Ovary (tissue), 9 donors: Measurements from ENCODE around the gene ME2. TPM values are rescaled to one million over a fixed set of nuclear protein-coding genes. Genes with fewer than 3 reads are reported as not detected.
"Not testable (repeated sequence)": the region's sequence is repeated elsewhere in the genome, so short reads cannot be mapped to it uniquely, and the experiment has no call there.

ENCODE experiments used
- DNase-seq, 5 donors: peaks; one replicate each; pipeline ENCODE4 v3.0.0-alpha.2; 2019 to 2020
- H3K27ac ChIP-seq, 2 donors: fragments of 200-600 bp; one replicate each; pipeline versions ENCODE4 v1.5.1 to v1.8.0; 2019 to 2022
- H3K27me3 ChIP-seq: fragments of 200-600 bp; one replicate; pipeline ENCODE4 v1.8.0; 2022
- H3K36me3 ChIP-seq: fragments of 200-600 bp; sonication (generic); one replicate; pipeline ENCODE4 v1.5.1; 2019
- H3K4me1 ChIP-seq: one replicate; pipeline ENCODE4 v1.8.1; 2013; ENCODE audit warnings: mild to moderate bottlenecking, moderate library complexity; ENCODE audit not compliant: insufficient read depth
- H3K4me3 ChIP-seq: fragments of 200-600 bp; sonication (generic); one replicate; pipeline ENCODE4 v1.5.1; 2017
- H3K9me3 ChIP-seq, 2 donors: fragments of 200-600 bp in 1 of 2; sonication (generic) in 1 of 2; one replicate each; pipeline versions ENCODE4 v1.5.1 to v1.8.1; 2013 to 2019; ENCODE audit warnings: mild to moderate bottlenecking in 1 of 2, moderate library complexity in 1 of 2
- EP300 ChIP-seq: sonication (generic); formaldehyde crosslinking; IDR thresholded peaks from one replicate; pipeline ENCODE4 v1.6.1; 2017; ENCODE audit warnings: antibody characterized with exemption
- POLR2A ChIP-seq: fragments of 450-650 bp; IDR thresholded peaks from one replicate; pipeline ENCODE4 v1.6.1; 2017; ENCODE audit warnings: antibody characterized with exemption, mild to moderate bottlenecking, moderate library complexity
- WGBS, 3 donors: extraction: QIAGEN DNeasy Blood & Tissue Kit in 1 of 3; methylation state at CpG; one replicate each; pipeline versions ENCODE4 v1.1.5 to v1.1.7; 2013 to 2017; 5-methylcytosine and 5-hydroxymethylcytosine counted together
- intact Hi-C, 4 donors: fragments of 100-400 bp; cut with DNase I; formaldehyde crosslinking; loops; one replicate each; pipeline versions ENCODE4 v1.11.0 to v1.15.1; 2022 to 2023
- polyA plus RNA-seq, 2 donors: library from polyadenylated mRNA; stranded (reverse); fragments of 200-250 nt in 1 of 2; fragments of 350-450 nt in 1 of 2; fragmentation: Illumina TruSeq in 1 of 2; extraction: RNeasy Lipid Tissue Mini Kit (QIAGEN cat#74804) in 1 of 2; gene quantifications; one replicate each; pipeline ENCODE4 v1.2.3, GENCODE V29; 2013 to 2014
- total RNA-seq, 7 donors: library from RNA; depleted of rRNA in 2 of 7; stranded (reverse); fragments of >200 nt in 2 of 7; fragmentation: NEBNext Ultra II Directional in 3 of 7; extraction: Animal tissue kit (Norgen Biotek cat#: 25700) in 3 of 7; gene quantifications; one replicate each; pipeline versions ENCODE4 v1.1.0 to v1.2.4, GENCODE V29; 2016 to 2023
- TF ChIP-seq, protein P1 (sequence below), 3 donors: fragments of 450-650 bp in 2 of 3; fragments of 200-600 bp in 1 of 3; IDR thresholded peaks; one replicate each; pipeline versions ENCODE4 v1.5.1 to v1.8.0; 2016 to 2022; ENCODE audit warnings: antibody characterized with exemption in 3 of 3, mild to moderate bottlenecking in 1 of 3
- donor health status: DM: no; HTN: no; CAD: no; lungs with moderate emphysema.
- donor health status: DM: no; HTN: no; CAD: no.
- donor health status: Bipolar disorder and iron deficiency.
- donor health status: DM: yes; HTN: yes; CAD: no.
- donor health status: DM: no; HTN: no; CAD: no.
- donor health status: DM: yes; HTN: yes; CAD: no.

The ME2 gene
- total and polyA plus RNA-seq, 9 donors: 15.6 to 66.2 (median 31.8) TPM

DNA sequence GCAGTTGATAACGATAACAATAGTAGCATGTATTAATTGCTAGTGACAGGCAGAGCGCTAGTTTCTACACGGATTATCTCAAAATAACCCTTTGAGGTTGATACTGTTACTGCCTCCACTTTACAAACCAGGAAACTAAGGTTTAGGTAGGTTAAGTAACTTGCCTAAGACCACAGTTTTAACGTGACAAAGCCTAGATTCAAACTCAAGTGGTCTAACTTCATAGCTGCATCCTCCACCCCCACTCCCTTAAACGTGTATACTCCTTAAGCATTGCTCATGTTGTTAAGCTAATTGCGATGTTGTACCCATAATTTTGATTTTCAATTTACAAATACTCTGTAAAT is 1.2 kb downstream of the ME2 start:
- intact Hi-C loops: no loop called here

DNA sequence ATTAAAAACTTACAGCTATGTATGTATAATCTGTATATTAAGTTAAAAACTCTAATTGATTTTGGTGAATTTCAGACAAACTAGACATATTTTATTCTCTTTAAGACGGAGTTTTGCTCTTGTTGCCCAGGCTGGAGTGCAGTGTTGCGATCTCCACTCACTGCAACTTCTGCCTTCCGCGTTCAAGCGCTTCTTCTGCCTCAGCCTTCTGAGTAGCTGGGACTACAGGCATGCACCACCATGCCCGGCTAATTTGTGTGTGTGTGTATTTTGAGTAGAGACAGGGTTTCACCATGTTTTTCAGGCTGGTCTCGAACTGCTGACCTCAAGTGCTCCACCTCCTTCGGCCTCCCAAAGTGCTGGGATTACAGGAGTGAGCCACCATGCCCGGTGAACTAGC is 2.0 kb downstream of the ME2 start:
- intact Hi-C loops, H3K27ac ChIP-seq: not testable (repeated sequence)
- 95 to 97% (median 96%) methylated on average over 9 of the region's 9 CpGs for WGBS, 3 donors

More for the DNA sequence above, 1.2 kb downstream of the ME2 start:
- Histone ChIP-seq H3K36me3 (no peaks in the 10 kb centered on the region), H3K4me1 (peaks cover 2% of the 10 kb centered on the region), H3K9me3 (no peaks in the 10 kb centered on the region), H3K27ac (no peak overlapping the region), H3K27me3 (no peaks in the 10 kb centered on the region), H3K4me3 (no peak overlapping the region)
- 20 to 23% (median 23%) methylated on average over 6 of the region's 6 CpGs for WGBS, 3 donors
- no peak for DNase-seq
- TF ChIP-seq EP300 (no peak), POLR2A (no peak)
- TF ChIP-seq, protein P1, sequence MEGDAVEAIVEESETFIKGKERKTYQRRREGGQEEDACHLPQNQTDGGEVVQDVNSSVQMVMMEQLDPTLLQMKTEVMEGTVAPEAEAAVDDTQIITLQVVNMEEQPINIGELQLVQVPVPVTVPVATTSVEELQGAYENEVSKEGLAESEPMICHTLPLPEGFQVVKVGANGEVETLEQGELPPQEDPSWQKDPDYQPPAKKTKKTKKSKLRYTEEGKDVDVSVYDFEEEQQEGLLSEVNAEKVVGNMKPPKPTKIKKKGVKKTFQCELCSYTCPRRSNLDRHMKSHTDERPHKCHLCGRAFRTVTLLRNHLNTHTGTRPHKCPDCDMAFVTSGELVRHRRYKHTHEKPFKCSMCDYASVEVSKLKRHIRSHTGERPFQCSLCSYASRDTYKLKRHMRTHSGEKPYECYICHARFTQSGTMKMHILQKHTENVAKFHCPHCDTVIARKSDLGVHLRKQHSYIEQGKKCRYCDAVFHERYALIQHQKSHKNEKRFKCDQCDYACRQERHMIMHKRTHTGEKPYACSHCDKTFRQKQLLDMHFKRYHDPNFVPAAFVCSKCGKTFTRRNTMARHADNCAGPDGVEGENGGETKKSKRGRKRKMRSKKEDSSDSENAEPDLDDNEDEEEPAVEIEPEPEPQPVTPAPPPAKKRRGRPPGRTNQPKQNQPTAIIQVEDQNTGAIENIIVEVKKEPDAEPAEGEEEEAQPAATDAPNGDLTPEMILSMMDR (IDR thresholded peaks at IDR 0.05): no peak

DNA sequence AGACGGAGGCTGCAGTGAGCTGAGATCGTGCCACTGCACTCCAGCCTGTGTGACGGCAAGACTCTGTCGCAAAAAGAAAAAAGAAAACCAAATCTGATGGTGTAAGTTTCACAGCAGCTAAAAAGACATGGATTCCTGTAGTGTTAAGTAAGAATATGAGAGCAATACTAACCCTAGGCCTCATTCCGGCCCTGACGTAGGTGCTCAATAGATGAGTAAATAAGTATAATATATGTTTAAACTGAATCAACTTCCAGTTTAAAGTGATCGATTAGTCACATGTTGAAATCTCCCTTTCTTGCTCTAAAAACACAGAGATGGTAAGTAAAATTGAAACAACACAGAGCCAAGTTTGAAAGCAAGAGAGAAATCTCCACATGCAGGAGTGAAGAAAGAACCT is 8.0 kb downstream of the ME2 start:
- Histone ChIP-seq H3K36me3 (no peaks in the 10 kb centered on the region), H3K27ac (no peak overlapping the region), H3K9me3 (no peaks in the 10 kb centered on the region), H3K4me3 (no peak overlapping the region), H3K4me1 (no peaks in the 10 kb centered on the region), H3K27me3 (no peaks in the 10 kb centered on the region)
- intact Hi-C loops: no loop called here
- TF ChIP-seq, protein P1 (IDR thresholded peaks at IDR 0.05): no peak
- TF ChIP-seq POLR2A (no peak), EP300 (no peak)
- WGBS, 3 donors: 95 to 98% (median 97%) methylated on average over 7 of the region's 7 CpGs
- no peak for DNase-seq

More for the DNA sequence above, 2.0 kb downstream of the ME2 start:
- H3K4me3 ChIP-seq, H3K27me3 ChIP-seq, H3K9me3 ChIP-seq, H3K4me1 ChIP-seq, DNase-seq, H3K36me3 ChIP-seq: not testable (repeated sequence)

DNA sequence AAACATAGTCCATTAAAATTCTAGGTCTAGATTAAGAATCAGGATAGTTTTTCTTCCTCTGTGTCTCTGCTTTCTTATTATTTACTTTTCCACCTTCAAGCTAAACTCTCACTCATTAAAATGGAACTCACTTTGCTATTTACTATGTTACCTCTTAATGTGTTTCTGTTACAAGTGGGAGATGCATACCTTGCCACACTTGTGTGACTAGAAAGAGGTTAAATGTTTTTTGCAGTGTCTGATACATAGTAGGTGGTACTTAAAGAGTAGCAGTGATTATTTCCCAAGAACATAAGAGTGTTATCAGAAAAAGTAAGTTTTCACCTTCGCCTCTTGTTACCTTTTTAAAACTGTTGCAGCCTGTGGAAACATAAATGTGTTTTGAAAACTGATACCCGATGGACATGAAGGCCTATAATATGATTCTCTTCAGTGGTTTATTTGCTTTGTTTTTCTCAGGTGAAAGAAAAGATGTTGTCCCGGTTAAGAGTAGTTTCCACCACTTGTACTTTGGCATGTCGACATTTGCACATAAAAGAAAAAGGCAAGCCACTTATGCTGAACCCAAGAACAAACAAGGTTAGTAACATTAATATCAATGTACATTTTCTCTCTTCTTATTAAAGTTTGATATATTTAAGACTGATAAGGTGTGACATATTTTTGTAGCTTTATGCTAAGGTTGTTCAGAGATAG is 16.6 kb downstream of the ME2 start:
- DNase-seq: no peak
- H3K4me1 ChIP-seq: no peaks in the 10 kb centered on the region

DNA sequence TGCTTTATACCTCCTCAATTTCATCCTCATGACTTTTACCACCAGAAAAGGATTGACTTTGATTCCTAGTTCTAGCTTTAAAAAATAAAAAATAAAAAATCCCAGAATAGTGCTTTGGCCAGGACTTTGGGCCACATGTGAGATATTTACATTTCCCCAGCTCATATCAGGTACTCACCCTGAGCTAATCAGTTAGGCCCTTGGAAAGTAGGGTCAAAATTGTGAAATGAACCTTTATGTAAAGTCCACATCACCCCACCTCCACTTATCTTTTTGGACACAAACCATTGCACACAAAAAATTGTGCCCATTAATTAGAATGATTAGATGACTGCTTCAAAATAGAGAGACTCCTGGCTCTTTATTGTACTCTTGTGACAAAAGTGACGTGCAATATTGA is 17.2 kb downstream of the ME2 start:
- TF ChIP-seq EP300: no peak
- no peak for TF ChIP-seq POLR2A
- TF ChIP-seq, protein P1 (IDR thresholded peaks at IDR 0.05): no peak
- intact Hi-C loops: no loop called here
- H3K4me1 ChIP-seq: no peaks in the 10 kb centered on the region

More for the DNA sequence above, 16.6 kb downstream of the ME2 start:
- H3K27me3 ChIP-seq: no peaks in the 10 kb centered on the region
- no peak overlapping the region for H3K4me3 ChIP-seq
- intact Hi-C loops: no loop called here
- H3K9me3 ChIP-seq: no peaks in the 10 kb centered on the region
- WGBS, 3 donors: 90 to 91% (median 91%) methylated on average over 4 of the region's 4 CpGs
- no peaks in the 10 kb centered on the region for H3K36me3 ChIP-seq
- TF ChIP-seq POLR2A: no peak
- TF ChIP-seq, protein P1 (IDR thresholded peaks at IDR 0.05): no peak
- TF ChIP-seq EP300: no peak
- H3K27ac ChIP-seq: no peak overlapping the region

More for the DNA sequence above, 17.2 kb downstream of the ME2 start:
- H3K4me3 ChIP-seq: no peak overlapping the region
- DNase-seq: no peak
- no peaks in the 10 kb centered on the region for H3K36me3 ChIP-seq
- no peaks in the 10 kb centered on the region for H3K9me3 ChIP-seq
- no peaks in the 10 kb centered on the region for H3K27me3 ChIP-seq
- 96 to 98% (median 96%) methylated on average over 1 of the region's 1 CpG for WGBS, 3 donors
- no peak overlapping the region for H3K27ac ChIP-seq
